ENCODE measurements around the gene RASGRF2.

DNA sequence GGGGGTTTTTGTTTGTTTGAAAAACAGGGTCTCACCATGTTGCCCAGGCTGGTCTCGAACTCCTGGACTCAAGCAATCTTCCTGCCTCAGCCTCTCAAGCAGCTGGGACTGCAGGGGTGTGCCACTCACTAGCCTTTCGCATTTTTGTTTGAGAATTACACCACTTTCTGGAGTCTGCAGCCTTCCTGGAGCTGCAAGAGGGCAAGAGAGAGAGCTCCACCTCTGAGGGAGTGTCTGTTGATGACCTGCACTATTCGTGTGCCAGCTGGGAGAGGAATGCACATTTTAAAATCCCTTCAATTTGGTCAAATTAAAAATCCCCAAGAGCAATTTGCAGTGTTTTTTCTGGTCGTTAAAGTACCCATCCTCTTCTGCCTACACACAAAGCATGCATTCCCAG, 267.9 kb downstream of the RASGRF2 start:
- TF ChIP-seq, protein P1, sequence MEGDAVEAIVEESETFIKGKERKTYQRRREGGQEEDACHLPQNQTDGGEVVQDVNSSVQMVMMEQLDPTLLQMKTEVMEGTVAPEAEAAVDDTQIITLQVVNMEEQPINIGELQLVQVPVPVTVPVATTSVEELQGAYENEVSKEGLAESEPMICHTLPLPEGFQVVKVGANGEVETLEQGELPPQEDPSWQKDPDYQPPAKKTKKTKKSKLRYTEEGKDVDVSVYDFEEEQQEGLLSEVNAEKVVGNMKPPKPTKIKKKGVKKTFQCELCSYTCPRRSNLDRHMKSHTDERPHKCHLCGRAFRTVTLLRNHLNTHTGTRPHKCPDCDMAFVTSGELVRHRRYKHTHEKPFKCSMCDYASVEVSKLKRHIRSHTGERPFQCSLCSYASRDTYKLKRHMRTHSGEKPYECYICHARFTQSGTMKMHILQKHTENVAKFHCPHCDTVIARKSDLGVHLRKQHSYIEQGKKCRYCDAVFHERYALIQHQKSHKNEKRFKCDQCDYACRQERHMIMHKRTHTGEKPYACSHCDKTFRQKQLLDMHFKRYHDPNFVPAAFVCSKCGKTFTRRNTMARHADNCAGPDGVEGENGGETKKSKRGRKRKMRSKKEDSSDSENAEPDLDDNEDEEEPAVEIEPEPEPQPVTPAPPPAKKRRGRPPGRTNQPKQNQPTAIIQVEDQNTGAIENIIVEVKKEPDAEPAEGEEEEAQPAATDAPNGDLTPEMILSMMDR (conservative IDR thresholded peaks at IDR 0.05; ENCODE audit: low read depth, low read length): no peak
- TF ChIP-seq EZH2phosphoT487 (IDR thresholded peaks at IDR 0.05; ENCODE audit: borderline replicate concordance, low read length) (no peak), EZH2 (IDR thresholded peaks at IDR 0.05; ENCODE audit: low read length, unreplicated experiment) (no peak)

All from PC-3 (cell line).